H1 (cell line): ENCODE measurements around the gene FUT6. TPM values are rescaled to one million over a fixed set of nuclear protein-coding genes. Genes with fewer than 3 reads are reported as not detected.

ENCODE experiments used
- CTCF ChIA-PET: fragments of 300-600 bp; sonication (Branson Sonifier 250); formaldehyde crosslinking; loops from one replicate; lab custom pipeline; 2021; ENCODE audit not compliant: partially characterized antibody; lab: Charles Lee
- POLR2A ChIA-PET: fragments of 300-600 bp; sonication (Branson Sonifier 250); formaldehyde crosslinking; loops from one replicate; lab custom pipeline; 2021; ENCODE audit warnings: inconsistent platforms; ENCODE audit not compliant: partially characterized antibody; lab: Charles Lee
- DNase-seq, 2 experiments: peaks; one replicate each; pipeline versions ENCODE4 v3.0.0 to v3.0.0-alpha.2; 2010 to 2022; ENCODE audit warnings: low spot score in 2 of 2, low read depth in 1 of 2, mixed read lengths in 1 of 2
- FAIRE-seq: peaks from 2 replicates; lab custom pipeline; 2011; peaks lifted over from hg19 to GRCh38; lab: Jason Lieb, UNC
- H2AFZ ChIP-seq: 2 replicates; pipeline ENCODE4 v1.8.1; 2012; ENCODE audit warnings: low read length, inconsistent platforms
- H2AK5ac ChIP-seq: 2 replicates; pipeline ENCODE4 v1.6.1; 2013; ENCODE audit warnings: low read depth, low read length
- H2BK120ac ChIP-seq: replicated peaks from 2 replicates; pipeline ENCODE3; 2013; ENCODE audit warnings: low read depth, low read length, inconsistent platforms
- H2BK12ac ChIP-seq: 2 replicates; pipeline ENCODE4 v1.6.1; 2013; ENCODE audit warnings: low read depth, low read length
- H2BK15ac ChIP-seq: 2 replicates; pipeline ENCODE4 v1.6.1; 2013; ENCODE audit warnings: low read length
- H2BK20ac ChIP-seq: 2 replicates; pipeline ENCODE4 v1.6.1; 2013; ENCODE audit warnings: low read length
- H2BK5ac ChIP-seq: 2 replicates; pipeline ENCODE4 v1.6.1; 2013; ENCODE audit warnings: low read depth, low read length
- H3K14ac ChIP-seq: 2 replicates; pipeline ENCODE4 v1.6.1; 2013; ENCODE audit warnings: inconsistent platforms; ENCODE audit not compliant: insufficient read length
- H3K18ac ChIP-seq: 2 replicates; pipeline ENCODE4 v1.6.1; 2013; ENCODE audit warnings: low read length; ENCODE audit errors: extremely low read depth
- H3K23ac ChIP-seq: 2 replicates; pipeline ENCODE4 v1.6.1; 2013; ENCODE audit warnings: inconsistent platforms; ENCODE audit not compliant: insufficient read length
- H3K23me2 ChIP-seq: 2 replicates; pipeline ENCODE4 v1.6.1; 2013; ENCODE audit warnings: low read depth, low read length
- H3K27ac ChIP-seq: 2 replicates; pipeline ENCODE4 v1.6.1; 2011; ENCODE audit warnings: low read depth, low read length, inconsistent platforms
- H3K27me3 ChIP-seq, 4 experiments: replicated peaks in 1 of 4; 1 replicate in 1 of 4; 2 replicates in 3 of 4; pipeline versions ENCODE4 v1.6.1 to v1.8.1; 2011 to 2013; ENCODE audit warnings: low read length in 3 of 4, mild to moderate bottlenecking in 3 of 4, inconsistent platforms in 2 of 4, mixed read lengths in 2 of 4, moderate library complexity in 1 of 4; ENCODE audit not compliant: control insufficient read depth in 3 of 4, insufficient read depth in 3 of 4; ENCODE audit errors: extremely low read depth in 1 of 4
- H3K36me3 ChIP-seq, 4 experiments: 2 replicates each; pipeline versions ENCODE4 v1.6.1 to v1.8.1; 2011 to 2013; ENCODE audit warnings: mild to moderate bottlenecking in 4 of 4, low read length in 3 of 4, moderate library complexity in 2 of 4, control low read depth in 1 of 4, inconsistent platforms in 1 of 4; ENCODE audit not compliant: insufficient read depth in 4 of 4, control insufficient read depth in 2 of 4
- H3K4ac ChIP-seq: replicated peaks from 2 replicates; pipeline ENCODE3; 2013; ENCODE audit warnings: low read length, low read depth, mixed read lengths, inconsistent platforms; ENCODE audit not compliant: insufficient read length
- H3K4me1 ChIP-seq, 4 experiments: replicated peaks in 1 of 4; 1 replicate in 1 of 4; 2 replicates in 3 of 4; pipeline versions ENCODE4 v1.6.1 to v1.8.1; 2011 to 2013; ENCODE audit warnings: low read length in 3 of 4, inconsistent platforms in 2 of 4, mixed read lengths in 1 of 4; ENCODE audit not compliant: insufficient read depth in 4 of 4, control insufficient read depth in 3 of 4
- H3K4me2 ChIP-seq, 2 experiments: 2 replicates each; pipeline versions ENCODE4 v1.6.1 to v1.8.1; 2011 to 2013; ENCODE audit warnings: low read depth in 2 of 2, low read length in 2 of 2, control low read depth in 1 of 2, inconsistent platforms in 1 of 2, mild to moderate bottlenecking in 1 of 2; ENCODE audit not compliant: insufficient read depth in 1 of 2
- H3K4me3 ChIP-seq, 4 experiments: fragments of 200-600, 300-600 bp in 1 of 4; sonication (generic), shearing (Covaris generic), sonication (Bioruptor Twin) in 1 of 4; 2 replicates each; pipeline versions ENCODE4 v1.5.1 to v1.8.1; 2011 to 2016; ENCODE audit warnings: low read length in 4 of 4, low read depth in 3 of 4, control low read depth in 2 of 4, inconsistent platforms in 2 of 4, mild to moderate bottlenecking in 2 of 4, mixed read lengths in 1 of 4, moderate library complexity in 1 of 4; ENCODE audit not compliant: insufficient read depth in 2 of 4; ENCODE audit errors: extremely low read depth in 1 of 4
- H3K56ac ChIP-seq: replicated peaks from 2 replicates; pipeline ENCODE3; 2013; ENCODE audit warnings: low read depth, mild to moderate bottlenecking, mixed read lengths, low read length, inconsistent platforms; ENCODE audit not compliant: insufficient read length
- H3K79me1 ChIP-seq: 2 replicates; pipeline ENCODE4 v1.6.1; 2013; ENCODE audit warnings: low read depth, low read length, control low read depth
- H3K79me2 ChIP-seq, 2 experiments: 2 replicates each; pipeline versions ENCODE4 v1.6.1 to v1.8.1; 2012 to 2013; ENCODE audit warnings: low read length in 2 of 2, mild to moderate bottlenecking in 2 of 2, inconsistent platforms in 1 of 2; ENCODE audit not compliant: insufficient read depth in 2 of 2, control insufficient read depth in 1 of 2
- H3K9ac ChIP-seq, 4 experiments: replicated peaks in 1 of 4; 1 replicate in 1 of 4; 2 replicates in 3 of 4; pipeline versions ENCODE4 v1.6.1 to v1.8.1; 2011 to 2013; ENCODE audit warnings: low read depth in 3 of 4, low read length in 3 of 4, control low read depth in 2 of 4, mild to moderate bottlenecking in 2 of 4, moderate library complexity in 2 of 4, inconsistent platforms in 1 of 4; ENCODE audit errors: extremely low read depth in 1 of 4
- H3K9me3 ChIP-seq, 2 experiments: 2 replicates each; pipeline versions ENCODE4 v1.6.1 to v1.8.1; 2012 to 2013; ENCODE audit warnings: mild to moderate bottlenecking in 2 of 2, moderate library complexity in 2 of 2, control low read depth in 1 of 2, inconsistent platforms in 1 of 2, low read depth in 1 of 2, low read length in 1 of 2, mixed read lengths in 1 of 2; ENCODE audit not compliant: insufficient read depth in 2 of 2
- H4K20me1 ChIP-seq, 2 experiments: replicated peaks in 1 of 2; 2 replicates each; pipeline versions ENCODE3 to v1.8.1; 2011 to 2013; ENCODE audit warnings: inconsistent platforms in 2 of 2, low read length in 2 of 2, mild to moderate bottlenecking in 1 of 2; ENCODE audit not compliant: insufficient read depth in 2 of 2, control insufficient read depth in 1 of 2
- H4K5ac ChIP-seq: 2 replicates; pipeline ENCODE4 v1.6.1; 2013; ENCODE audit warnings: low read length, low read depth, mixed read lengths, inconsistent platforms; ENCODE audit not compliant: insufficient read length
- H4K8ac ChIP-seq: 2 replicates; pipeline ENCODE4 v1.8.0; 2013; ENCODE audit warnings: mild to moderate bottlenecking, moderate library complexity, low read length, inconsistent platforms; ENCODE audit not compliant: insufficient read depth; ENCODE audit errors: extremely low read depth
- H4K91ac ChIP-seq: replicated peaks from 2 replicates; pipeline ENCODE3; 2013; ENCODE audit warnings: low read length, mixed read lengths, inconsistent platforms; ENCODE audit not compliant: insufficient read length
- ASH2L ChIP-seq: fragments of 200-600, 300-600 bp; sonication (generic); IDR thresholded peaks from one replicate; pipeline ENCODE4 v1.7.1; 2017; ENCODE audit warnings: low read length
- CREB1 ChIP-seq: IDR thresholded peaks from 2 replicates; pipeline ENCODE4 v1.6.1; 2012; ENCODE audit warnings: inconsistent platforms
- EP300 ChIP-seq, 2 experiments: IDR thresholded peaks; 1 replicate in 1 of 2; 2 replicates in 1 of 2; pipeline ENCODE4 v1.6.1; 2011 to 2012; ENCODE audit warnings: low read depth in 2 of 2, low read length in 2 of 2, mild to moderate bottlenecking in 2 of 2, borderline replicate concordance in 1 of 2, inconsistent platforms in 1 of 2, moderate library complexity in 1 of 2
- MAFK ChIP-seq: IDR thresholded peaks from 2 replicates; pipeline ENCODE4 v1.6.1; 2012; ENCODE audit warnings: low read depth, mild to moderate bottlenecking, improper control_type of control experiment, low read length
- POU5F1 ChIP-seq: IDR thresholded peaks from 2 replicates; pipeline ENCODE4 v1.6.1; 2011; ENCODE audit warnings: low read depth, mild to moderate bottlenecking, low read length, moderate library complexity
- RAD21 ChIP-seq, 2 experiments: IDR thresholded peaks in 1 of 2; conservative IDR thresholded peaks in 1 of 2; 2 replicates each; pipeline ENCODE4 v1.6.1; 2011; ENCODE audit warnings: low read depth in 2 of 2, low read length in 2 of 2, improper control_type of control experiment in 1 of 2, inconsistent platforms in 1 of 2, mild to moderate bottlenecking in 1 of 2, moderate library complexity in 1 of 2
- RBBP5 ChIP-seq: IDR thresholded peaks from 2 replicates; pipeline ENCODE4 v1.7.1; 2012; ENCODE audit warnings: low read depth, mild to moderate bottlenecking, inconsistent platforms, low read length, moderate library complexity, borderline replicate concordance
- SIX5 ChIP-seq: IDR thresholded peaks from 2 replicates; pipeline ENCODE4 v1.6.1; 2011; ENCODE audit warnings: mild to moderate bottlenecking, low read depth, low read length
- SP1 ChIP-seq: IDR thresholded peaks from 2 replicates; pipeline ENCODE4 v1.6.1; 2011; ENCODE audit warnings: low read depth, low read length
- YY1 ChIP-seq: IDR thresholded peaks from 2 replicates; pipeline ENCODE4 v1.6.1; 2011; ENCODE audit warnings: low read depth, mild to moderate bottlenecking, low read length
- WGBS, 2 experiments: shearing (Covaris generic) in 1 of 2; methylation state at CpG; one replicate each; pipeline versions ENCODE4 v1.1.6 to v1.1.7; 2013 to 2015; ENCODE audit warnings: low lambda C conversion rate in 2 of 2, mixed read lengths in 2 of 2, inconsistent platforms in 1 of 2, low coverage in 1 of 2, missing lambda C conversion rate in 1 of 2; ENCODE audit not compliant: insufficient replicate concordance in 2 of 2, insufficient coverage in 1 of 2, insufficient read length in 1 of 2; ENCODE audit errors: extremely low coverage in 1 of 2, missing lambda C conversion rate in 1 of 2; 5-methylcytosine and 5-hydroxymethylcytosine counted together
- polyA plus RNA-seq, 7 experiments: library from polyadenylated mRNA; depleted of rRNA in 3 of 7; stranded (reverse) in 5 of 7; unstranded in 2 of 7; fragments of >200 nt in 5 of 7; fragments of 200-250 nt in 2 of 7; gene quantifications; 1 replicate in 5 of 7; 2 replicates in 1 of 7; 4 replicates in 1 of 7; pipeline versions ENCODE4 v1.2.1 to v1.2.3, GENCODE V29; 2011 to 2013; ENCODE audit warnings: missing spikeins in 2 of 7, mixed read lengths in 2 of 7
- total RNA-seq: library from RNA; stranded (reverse); fragmentation: NEBNext Ultra II Directional; extraction: Animal tissue kit (Norgen Biotek cat#: 25700); gene quantifications from 2 replicates; pipeline ENCODE4 v1.2.1, GENCODE V29; 2021
- TF ChIP-seq, protein P1 (sequence below): IDR thresholded peaks from 2 replicates; pipeline ENCODE4 v1.6.1; 2011; ENCODE audit warnings: low read length, improper control_type of control experiment

Gene FUT6
- total and polyA plus RNA-seq, 2 of the 8 experiments (the other 6 are each of a cell fraction or from before 2014, with no cell fraction given) = not detected

DNA sequence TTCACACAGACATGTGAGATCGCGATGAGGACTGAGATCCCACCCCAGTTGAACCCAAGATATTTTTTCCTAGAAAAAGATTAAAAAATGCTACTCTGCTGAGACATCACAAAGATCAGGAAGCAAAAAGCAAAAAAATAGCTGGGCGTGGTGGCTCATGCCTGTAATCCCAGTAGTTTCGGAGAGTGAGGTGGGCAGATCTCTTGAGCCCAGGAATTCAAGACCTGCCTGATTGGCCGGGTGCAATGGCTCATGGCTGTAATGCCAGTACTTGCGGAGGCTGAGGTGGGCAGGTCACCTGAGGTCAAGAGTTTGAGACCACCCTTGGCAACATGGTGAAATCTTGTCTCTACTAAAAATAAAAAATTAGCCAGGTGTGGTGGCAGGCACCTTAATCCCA lies 10.7 kb upstream of the FUT6 start:
- Histone ChIP-seq H3K14ac (no peak overlapping the region), H4K91ac (no peak overlapping the region), H3K79me2 (no peaks in the 10 kb centered on the region), H2BK12ac (no peak overlapping the region), H3K9me3 (peaks cover 0 to 4% of the 10 kb centered on the region in 2 experiments; a peak in 1 of 4 replicates), H3K4me3 (no peak overlapping the region), H2AFZ (no peak overlapping the region), H2BK15ac (no peak overlapping the region), H4K5ac (no peak overlapping the region), H3K4me1 (no peaks in the 10 kb centered on the region), H3K27ac (no peak overlapping the region), H3K27me3 (no peaks in the 10 kb centered on the region), H3K23me2 (no peaks in the 10 kb centered on the region; the same call in 1 of the 2 replicates), H4K8ac (no peak overlapping the region), H3K4ac (no peak overlapping the region), H2BK5ac (no peak overlapping the region), H3K36me3 (no peaks in the 10 kb centered on the region), H3K23ac (no peak overlapping the region), H2BK120ac (no peak overlapping the region), H3K18ac (no peak overlapping the region), H3K4me2 (no peak overlapping the region), H2BK20ac (no peak overlapping the region), H3K79me1 (no peaks in the 10 kb centered on the region), H3K56ac (no peak overlapping the region), H3K9ac (no peak overlapping the region), H4K20me1 (no peaks in the 10 kb centered on the region), H2AK5ac (no peak overlapping the region)
- no peak for TF ChIP-seq SIX5
- TF ChIP-seq RBBP5 = no peak
- TF ChIP-seq, protein P1, sequence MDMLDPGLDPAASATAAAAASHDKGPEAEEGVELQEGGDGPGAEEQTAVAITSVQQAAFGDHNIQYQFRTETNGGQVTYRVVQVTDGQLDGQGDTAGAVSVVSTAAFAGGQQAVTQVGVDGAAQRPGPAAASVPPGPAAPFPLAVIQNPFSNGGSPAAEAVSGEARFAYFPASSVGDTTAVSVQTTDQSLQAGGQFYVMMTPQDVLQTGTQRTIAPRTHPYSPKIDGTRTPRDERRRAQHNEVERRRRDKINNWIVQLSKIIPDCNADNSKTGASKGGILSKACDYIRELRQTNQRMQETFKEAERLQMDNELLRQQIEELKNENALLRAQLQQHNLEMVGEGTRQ = no peak
- TF ChIP-seq POU5F1 = no peak
- no peak for TF ChIP-seq EP300 (IDR thresholded peaks at IDR 0.05; ENCODE audit: borderline replicate concordance in 1 of 2, low read depth in 2 of 2, low read length in 2 of 2)
- TF ChIP-seq CREB1 = no peak
- TF ChIP-seq MAFK = no peak
- no peak for TF ChIP-seq ASH2L
- TF ChIP-seq RAD21 (IDR thresholded peaks at IDR 0.05 in 1 of 2, conservative IDR thresholded peaks at IDR 0.05 in 1 of 2; ENCODE audit: low read depth in 2 of 2, low read length in 2 of 2) = no peak
- TF ChIP-seq YY1 = no peak
- no peak for TF ChIP-seq SP1
- ChIA-PET CTCF (interaction anchor here (0.7 to 1.0 kb wide), 2 partner anchors 15 to 22 kb away, joined by 3 read pairs; no protein-coding TSS in a partner anchor), POLR2A (interaction anchor here (1.9 kb wide), 1 partner anchor 22 kb away, joined by 5 read pairs; no protein-coding TSS in a partner anchor)
- no peak for FAIRE-seq
- 87% methylated on average over 6 of the region's 6 CpGs; no CpG with 5 or more reads in 1 of the 2 experiments for WGBS, 2 experiments
- DNase-seq = no peak
